ENCODE measurements around the gene CERS6.

The CERS6 gene

GRCh38 chr2:168559187-168559586, 103.1 kb downstream of the CERS6 start:
- no peak for TF ChIP-seq NFRKB (IDR thresholded peaks at IDR 0.05)
- POLR2A ChIA-PET, result no interaction called here
- CTCF ChIA-PET, result no interaction called here
- no peak for DNase-seq (ENCODE audit: extremely low spot score)

GRCh38 chr2:168560817-168561499, 104.9 kb downstream of the CERS6 start:
- CTCF ChIA-PET, result no interaction called here
- POLR2A ChIA-PET, result interaction anchor here (1.0 kb wide), 1 partner anchor 19 kb away, joined by 3 read pairs; no protein-coding TSS in a partner anchor
- TF ChIP-seq TARDBP (IDR thresholded peaks at IDR 0.05) (no peak), BHLHE40 (IDR thresholded peaks at IDR 0.05; ENCODE audit: borderline replicate concordance) (no peak), FOXM1 (IDR thresholded peaks at IDR 0.05; ENCODE audit: borderline replicate concordance) (no peak), CTBP1 (IDR thresholded peaks at IDR 0.05; ENCODE audit: borderline replicate concordance) (no peak), PKNOX1 (IDR thresholded peaks at IDR 0.05) (no peak), L3MBTL2 (conservative IDR thresholded peaks at IDR 0.05) (no peak), ARNT (IDR thresholded peaks at IDR 0.05) (no peak), LEF1 (IDR thresholded peaks at IDR 0.05; ENCODE audit: borderline replicate concordance) (no peak)
- DNase-seq (ENCODE audit: extremely low spot score), result no peak

- no peak for DNase-seq (ENCODE audit: extremely low spot score)
- POLR2A ChIA-PET, result interaction anchor here (1.0 kb wide), 1 partner anchor 20 kb away, joined by 3 read pairs; no protein-coding TSS in a partner anchor
- no peak for TF ChIP-seq SUZ12 (IDR thresholded peaks at IDR 0.05)
- TF ChIP-seq FOXM1 (IDR thresholded peaks at IDR 0.05; ENCODE audit: borderline replicate concordance), result no peak
- no peak for TF ChIP-seq ARNT (IDR thresholded peaks at IDR 0.05)
- no peak for TF ChIP-seq FOXK2 (IDR thresholded peaks at IDR 0.05)
- TF ChIP-seq TARDBP (IDR thresholded peaks at IDR 0.05), result no peak
- TF ChIP-seq BHLHE40 (IDR thresholded peaks at IDR 0.05; ENCODE audit: borderline replicate concordance), result no peak
- TF ChIP-seq ZNF384 (IDR thresholded peaks at IDR 0.05), result no peak
- no peak for TF ChIP-seq HDGF (IDR thresholded peaks at IDR 0.05; ENCODE audit: borderline replicate concordance)
- TF ChIP-seq LEF1 (IDR thresholded peaks at IDR 0.05; ENCODE audit: borderline replicate concordance), result no peak
- no peak for TF ChIP-seq L3MBTL2 (conservative IDR thresholded peaks at IDR 0.05)
- no peak for TF ChIP-seq FOXA1 (IDR thresholded peaks at IDR 0.05)
- TF ChIP-seq ELF4 (IDR thresholded peaks at IDR 0.05), result no peak
- no peak for TF ChIP-seq NFRKB (IDR thresholded peaks at IDR 0.05)
- TF ChIP-seq PKNOX1 (IDR thresholded peaks at IDR 0.05), result no peak
- TF ChIP-seq CTBP1 (IDR thresholded peaks at IDR 0.05; ENCODE audit: borderline replicate concordance), result no peak
- TF ChIP-seq SP1 (IDR thresholded peaks at IDR 0.05), result no peak
- CTCF ChIA-PET, result no interaction called here
These were observed 105.9 kb downstream of the CERS6 start for GRCh38 chr2:168561991-168562390.

- ChIA-PET CTCF (no interaction called here), POLR2A (no interaction called here)
- no peak for DNase-seq (ENCODE audit: extremely low spot score)
- TF ChIP-seq FOXA1 (IDR thresholded peaks at IDR 0.05) (no peak), ARNT (IDR thresholded peaks at IDR 0.05) (no peak), ZNF384 (IDR thresholded peaks at IDR 0.05) (no peak), ELF4 (IDR thresholded peaks at IDR 0.05) (no peak), CTBP1 (IDR thresholded peaks at IDR 0.05; ENCODE audit: borderline replicate concordance) (no peak), SUZ12 (IDR thresholded peaks at IDR 0.05) (no peak), L3MBTL2 (conservative IDR thresholded peaks at IDR 0.05) (no peak), PKNOX1 (IDR thresholded peaks at IDR 0.05) (no peak), HDGF (IDR thresholded peaks at IDR 0.05; ENCODE audit: borderline replicate concordance) (no peak), LEF1 (IDR thresholded peaks at IDR 0.05; ENCODE audit: borderline replicate concordance) (no peak), BHLHE40 (IDR thresholded peaks at IDR 0.05; ENCODE audit: borderline replicate concordance) (no peak), SP1 (IDR thresholded peaks at IDR 0.05) (no peak), FOXK2 (IDR thresholded peaks at IDR 0.05) (no peak), FOXM1 (IDR thresholded peaks at IDR 0.05; ENCODE audit: borderline replicate concordance) (no peak), NFRKB (IDR thresholded peaks at IDR 0.05) (no peak), TARDBP (IDR thresholded peaks at IDR 0.05) (no peak)
These were observed 106.9 kb downstream of the CERS6 start for GRCh38 chr2:168562971-168563370.

GRCh38 chr2:168564641-168565040, 108.6 kb downstream of the CERS6 start:
- TF ChIP-seq SUZ12 (IDR thresholded peaks at IDR 0.05) (no peak), L3MBTL2 (conservative IDR thresholded peaks at IDR 0.05) (no peak), BHLHE40 (IDR thresholded peaks at IDR 0.05; ENCODE audit: borderline replicate concordance) (no peak), TARDBP (IDR thresholded peaks at IDR 0.05) (no peak), SP1 (IDR thresholded peaks at IDR 0.05) (no peak)
- POLR2A ChIA-PET, result no interaction called here
- CTCF ChIA-PET, result no interaction called here
- DNase-seq (ENCODE audit: extremely low spot score), result no peak

- no peak for DNase-seq (ENCODE audit: extremely low spot score)
- TF ChIP-seq TARDBP (IDR thresholded peaks at IDR 0.05) (no peak), HDGF (IDR thresholded peaks at IDR 0.05; ENCODE audit: borderline replicate concordance) (no peak), FOXK2 (IDR thresholded peaks at IDR 0.05) (no peak), ZNF384 (IDR thresholded peaks at IDR 0.05) (no peak), SP1 (IDR thresholded peaks at IDR 0.05) (no peak), FOXA1 (IDR thresholded peaks at IDR 0.05) (no peak), L3MBTL2 (conservative IDR thresholded peaks at IDR 0.05) (no peak), ARNT (IDR thresholded peaks at IDR 0.05) (no peak)
- ChIA-PET CTCF (no interaction called here), POLR2A (no interaction called here)
These were observed 109.0 kb downstream of the CERS6 start for GRCh38 chr2:168565112-168565511.

Data from HEK293T (cell line).